Measurements from ENCODE around the gene TNFRSF8. TPM values are rescaled to one million over a fixed set of nuclear protein-coding genes. Genes with fewer than 3 reads are reported as not detected.
A peak's percentile ranks its signal among the peaks of the same experiment; 100 is the strongest.

The TNFRSF8 gene
- total and polyA plus RNA-seq, 2 of the 13 experiments (the other 11 are each of a cell fraction or from before 2014, with no cell fraction given): not detected

DNA sequence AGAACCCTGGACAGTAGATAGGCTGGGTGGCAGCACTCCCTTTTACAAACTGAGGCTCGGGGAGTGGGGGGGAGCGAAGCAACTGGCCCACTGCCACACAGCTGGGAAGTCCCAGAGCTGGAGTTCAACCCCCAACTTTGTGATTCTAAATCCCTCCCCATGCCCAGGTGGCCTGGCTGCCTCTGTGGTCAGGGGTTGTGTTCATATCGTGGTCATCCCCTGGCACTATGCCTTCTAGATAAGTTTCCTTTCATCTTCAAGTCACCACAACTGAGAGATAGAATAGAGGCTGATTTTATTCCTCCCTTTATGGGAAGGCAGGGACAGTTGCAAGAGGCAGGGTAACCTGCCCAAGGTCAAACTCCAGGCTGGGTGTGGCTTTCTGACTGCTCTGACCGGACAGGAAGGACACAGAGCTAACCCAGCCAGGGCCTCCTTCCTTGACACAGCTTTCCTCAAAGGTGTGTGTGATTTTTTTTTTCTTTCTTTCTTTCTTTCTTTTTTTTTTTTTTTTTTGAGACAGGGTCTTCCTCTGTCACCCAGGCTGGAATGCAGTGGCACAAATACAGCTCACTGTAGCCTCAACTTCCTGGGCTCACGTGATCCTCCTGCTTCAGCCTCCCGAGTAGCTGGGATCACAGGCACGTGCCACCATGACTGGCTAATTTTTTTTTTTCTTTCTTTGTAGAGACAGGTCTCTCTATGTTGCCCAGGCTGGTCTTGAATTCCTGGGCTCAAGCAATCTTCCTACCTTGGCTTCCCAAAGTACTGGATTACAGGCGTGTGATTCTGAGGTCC, 85.3 kb downstream of the TNFRSF8 start:
- H3K27ac ChIP-seq (ENCODE audit: extremely low read length, insufficient read depth, low read length): no peak overlapping the region
- no peak overlapping the region for H3K4me3 ChIP-seq (replicated peaks in 1 of 3; ENCODE audit: insufficient read depth in 1 of 3, low read depth in 2 of 3, low read length in 3 of 3)
- CTCF ChIA-PET (ENCODE audit: low intra/inter-chr PET ratio, low total read pairs): no interaction called here
- DNase-seq (ENCODE audit: low spot score) (peak; percentile 25), ATAC-seq (peak; percentile 52; the same call in 2 of the 3 replicates), FAIRE-seq (peak; percentile 56)
- no peak overlapping the region for H3K4me2 ChIP-seq (ENCODE audit: low read depth, low read length)
- POLR2A ChIA-PET: no interaction called here
- H3K4me1 ChIP-seq (ENCODE audit: insufficient read depth, low read length): peaks cover 42% of the 10 kb centered on the region
- 31% methylated on average over 8 of the region's 8 CpGs for WGBS (ENCODE audit: low lambda C conversion rate)
- H3K79me2 ChIP-seq (ENCODE audit: insufficient read depth, low read length): no peaks in the 10 kb centered on the region
- in situ Hi-C loops (cut with HindIII; ENCODE audit: extremely low pct_ligation_motif_present, low pct_unique_long_range_greater_than_20kb): no loop called here
- BruUV-seq (replicated peaks): no TSS peak
- H4K20me1 ChIP-seq (ENCODE audit: insufficient read depth, low read length): no peaks in the 10 kb centered on the region
- H2AFZ ChIP-seq (ENCODE audit: low read length): no peak overlapping the region
- TF ChIP-seq ZNF234 (CRISPR knock-in tag; conservative IDR thresholded peaks at IDR 0.05) (no peak), SP1 (IDR thresholded peaks at IDR 0.05) (no peak), SP1 (CRISPR knock-in tag; IDR thresholded peaks at IDR 0.05) (no peak), PHF21A (CRISPR knock-in tag; IDR thresholded peaks at IDR 0.05) (0 out of 2 replicates have a peak, but pooled peaks have one; percentile 25), BHLHE40 (IDR thresholded peaks at IDR 0.05; ENCODE audit: low read length) (0 out of 2 replicates have a peak, but pooled peaks have one; percentile 25)
- intact Hi-C loops (cut with micrococcal nuclease; ENCODE audit: unreplicated experiment): no loop called here
- H3K9me3 ChIP-seq (ENCODE audit: low read length): no peaks in the 10 kb centered on the region
- H3K9ac ChIP-seq (ENCODE audit: insufficient read depth, low read depth, low read length): no peak overlapping the region
- no peaks in the 10 kb centered on the region for H3K36me3 ChIP-seq (replicated peaks in 1 of 2; ENCODE audit: control insufficient read depth in 1 of 2, insufficient read depth in 2 of 2, low read length in 2 of 2)
- peaks cover 0 to 21% of the 10 kb centered on the region in 2 experiments; a peak in 4 of 5 replicates for H3K27me3 ChIP-seq (ENCODE audit: control insufficient read depth in 1 of 2, insufficient read depth in 2 of 2, low read length in 2 of 2)

DNA sequence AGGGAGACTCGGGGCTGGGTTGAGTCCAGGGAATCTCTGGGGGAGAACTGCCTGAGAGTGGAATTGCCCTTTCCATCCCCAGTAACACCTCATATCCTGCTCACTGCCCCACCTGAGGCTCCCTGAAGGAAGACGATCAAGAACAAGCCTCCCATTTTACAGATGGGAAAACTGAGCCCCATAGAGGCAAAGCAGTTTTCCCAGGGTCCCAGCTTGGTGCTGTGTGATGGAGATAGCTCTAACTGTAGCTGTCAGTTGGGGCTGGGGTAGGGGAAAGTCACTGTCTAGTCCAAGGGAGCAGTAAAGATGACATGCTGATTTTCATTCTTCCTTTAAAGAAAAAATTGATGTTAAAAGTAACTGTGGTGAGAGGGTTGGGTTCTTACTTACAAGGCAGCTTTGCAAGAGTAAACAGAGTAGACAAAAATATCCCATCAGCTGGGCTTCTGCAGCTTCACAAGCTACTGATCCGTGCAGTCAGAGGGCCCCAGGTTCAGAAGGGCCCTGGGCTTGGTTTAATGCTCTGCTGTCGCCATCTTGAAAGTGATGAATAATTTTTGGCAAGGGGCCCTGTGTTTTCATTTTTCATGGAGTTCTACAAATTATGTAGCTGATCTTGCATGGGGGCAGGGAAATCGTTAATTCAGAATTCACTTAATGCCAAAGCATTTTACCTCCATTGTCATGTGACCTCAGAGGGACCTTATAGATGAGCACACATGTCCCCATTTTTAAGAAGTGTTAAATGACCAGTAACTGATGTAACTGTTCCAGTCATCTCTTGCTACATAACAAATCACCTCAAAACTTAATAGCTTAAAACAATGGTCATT, 86.1 kb downstream of the TNFRSF8 start:
- ChIA-PET CTCF (ENCODE audit: low intra/inter-chr PET ratio, low total read pairs) (no interaction called here), POLR2A (no interaction called here)
- H3K79me2 ChIP-seq (ENCODE audit: insufficient read depth, low read length): no peaks in the 10 kb centered on the region
- FAIRE-seq (no peak), ATAC-seq (no peak), DNase-seq (ENCODE audit: low spot score) (no peak)
- H3K9ac ChIP-seq (ENCODE audit: insufficient read depth, low read depth, low read length): no peak overlapping the region
- H3K27ac ChIP-seq (ENCODE audit: extremely low read length, insufficient read depth, low read length): no peak overlapping the region
- peaks cover 0 to 13% of the 10 kb centered on the region in 2 experiments; a peak in 4 of 5 replicates for H3K27me3 ChIP-seq (ENCODE audit: control insufficient read depth in 1 of 2, insufficient read depth in 2 of 2, low read length in 2 of 2)
- no peak overlapping the region for H3K4me3 ChIP-seq (replicated peaks in 1 of 3; ENCODE audit: insufficient read depth in 1 of 3, low read depth in 2 of 3, low read length in 3 of 3)
- BruUV-seq (replicated peaks): no TSS peak
- 67% methylated on average over 5 of the region's 5 CpGs for WGBS (ENCODE audit: low lambda C conversion rate)
- no peaks in the 10 kb centered on the region for H4K20me1 ChIP-seq (ENCODE audit: insufficient read depth, low read length)
- H3K4me1 ChIP-seq (ENCODE audit: insufficient read depth, low read length): peaks cover 34% of the 10 kb centered on the region
- no peaks in the 10 kb centered on the region for H3K36me3 ChIP-seq (replicated peaks in 1 of 2; ENCODE audit: control insufficient read depth in 1 of 2, insufficient read depth in 2 of 2, low read length in 2 of 2)
- H3K4me2 ChIP-seq (ENCODE audit: low read depth, low read length): no peak overlapping the region
- in situ Hi-C loops (cut with HindIII; ENCODE audit: extremely low pct_ligation_motif_present, low pct_unique_long_range_greater_than_20kb): no loop called here
- H3K9me3 ChIP-seq (ENCODE audit: low read length): no peaks in the 10 kb centered on the region
- peak; percentile 84 for TF ChIP-seq ZNF629 (CRISPR knock-in tag; conservative IDR thresholded peaks at IDR 0.05)
- no peak for TF ChIP-seq ELF4 (CRISPR knock-in tag; IDR thresholded peaks at IDR 0.05; ENCODE audit: borderline replicate concordance)
- peak; percentile 39; the same call in 1 of the 2 replicates for TF ChIP-seq CHD4 (IDR thresholded peaks at IDR 0.05; ENCODE audit: borderline replicate concordance, low read length)
- TF ChIP-seq KLF13 (CRISPR knock-in tag; IDR thresholded peaks at IDR 0.05): no peak
- TF ChIP-seq NFIC (IDR thresholded peaks at IDR 0.05; ENCODE audit: low read length): no peak
- intact Hi-C loops (cut with micrococcal nuclease; ENCODE audit: unreplicated experiment): no loop called here
- no peak overlapping the region for H2AFZ ChIP-seq (ENCODE audit: low read length)
